ENCODE results near the gene HOXA3.

HOXA3 gene

DNA sequence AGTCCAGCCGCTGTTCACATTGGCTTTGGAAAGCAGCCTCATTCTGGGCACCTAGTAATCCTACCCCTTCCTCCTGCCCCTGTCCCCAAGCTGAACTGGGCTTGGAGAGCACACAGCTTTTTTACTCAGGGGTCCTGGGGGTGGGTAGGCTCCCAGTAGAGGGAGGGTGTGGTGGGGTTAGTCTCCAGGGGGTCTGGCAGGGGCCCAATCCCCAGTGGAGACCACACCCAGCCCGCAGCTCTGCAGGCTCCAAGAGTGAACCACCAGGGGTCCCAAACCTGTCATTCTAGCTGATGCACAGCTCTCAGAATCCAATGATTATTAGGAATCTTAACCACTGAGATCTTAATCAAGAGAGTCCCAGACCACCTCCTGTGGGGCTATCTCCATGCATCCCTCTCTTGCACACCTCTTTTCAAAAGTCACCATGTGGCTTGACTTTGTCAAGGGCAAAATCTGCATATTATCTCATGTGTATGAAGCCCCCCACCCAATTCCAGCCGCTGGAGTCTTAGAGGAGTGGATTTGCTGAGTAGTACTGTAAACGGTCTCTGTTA is 30.0 kb upstream of the HOXA3 start:
- Histone ChIP-seq H3K4me3 (ENCODE audit: low read depth, low read length) (no peak overlapping the region), H3K4ac (ENCODE audit: low read depth, low read length) (no peak overlapping the region), H2AFZ (ENCODE audit: insufficient read depth, low read length, poor library complexity) (no peak overlapping the region), H3K4me2 (ENCODE audit: low read length) (no peak overlapping the region), H3K27ac (ENCODE audit: low read depth, low read length) (no peak overlapping the region), H2BK5ac (ENCODE audit: low read depth, low read length, poor library complexity) (no peak overlapping the region), H4K12ac (ENCODE audit: low read depth, low read length) (no peak overlapping the region), H3K79me2 (ENCODE audit: control insufficient read depth, insufficient read depth, low read length, poor library complexity) (no peaks in the 10 kb centered on the region), H3K79me1 (ENCODE audit: low read length) (no peaks in the 10 kb centered on the region), H2BK12ac (ENCODE audit: low read length) (no peak overlapping the region), H4K91ac (ENCODE audit: low read depth, low read length) (no peak overlapping the region), H3K36me3 (ENCODE audit: control insufficient read depth in 1 of 2, insufficient read depth in 2 of 2, low read length in 2 of 2) (no peaks in the 10 kb centered on the region), H2BK120ac (ENCODE audit: insufficient read depth, low read length, poor library complexity) (no peak overlapping the region), H3K4me1 (ENCODE audit: control insufficient read depth in 1 of 2, insufficient read depth in 2 of 2, low read length in 2 of 2) (peaks cover 18 to 21% of the 10 kb centered on the region in 2 experiments), H3K27me3 (ENCODE audit: insufficient read depth, low read length) (peaks cover 83% of the 10 kb centered on the region), H3K9me3 (ENCODE audit: insufficient read depth, low read depth, low read length) (peaks cover 19% of the 10 kb centered on the region), H3K23ac (ENCODE audit: low read length) (no peak overlapping the region), H4K8ac (ENCODE audit: low read depth, low read length) (no peak overlapping the region), H3K14ac (ENCODE audit: low read length) (no peak overlapping the region), H2AK5ac (ENCODE audit: low read length) (no peak overlapping the region), H3K18ac (ENCODE audit: low read length) (no peak overlapping the region), H3K9ac (ENCODE audit: low read length) (no peak overlapping the region)
- no CpG with 5 or more reads among the region's 4 CpGs for WGBS (ENCODE audit: extremely low coverage, insufficient coverage, insufficient read length)
- DNase-seq: no peak

DNA sequence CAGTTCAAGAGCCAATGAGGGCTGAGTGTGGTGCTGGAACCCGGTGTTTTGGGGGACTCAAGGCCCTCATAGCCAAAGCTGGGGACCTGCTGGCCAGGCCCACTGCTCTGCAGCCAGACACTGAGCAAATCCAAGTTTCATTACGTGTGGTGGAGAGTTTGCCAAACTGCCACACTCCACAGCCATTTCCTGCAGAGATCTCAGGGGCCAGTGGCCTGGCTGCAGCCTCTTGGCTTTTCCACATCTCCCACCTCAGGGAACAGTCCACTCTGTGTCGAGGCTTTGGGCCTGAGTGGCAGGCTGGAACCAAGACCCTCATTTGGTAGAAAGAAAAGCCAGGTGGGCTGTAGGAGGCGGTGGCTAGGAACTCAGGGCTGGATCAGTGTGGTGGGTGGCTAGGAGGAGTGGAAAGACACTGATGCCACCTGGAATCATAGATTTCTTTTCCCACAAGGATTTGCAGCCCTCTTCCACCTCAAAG is 29.5 kb upstream of the HOXA3 start:
- Histone ChIP-seq H2AFZ (ENCODE audit: insufficient read depth, low read length, poor library complexity) (no peak overlapping the region), H3K4me1 (ENCODE audit: control insufficient read depth in 1 of 2, insufficient read depth in 2 of 2, low read length in 2 of 2) (peaks cover 18 to 21% of the 10 kb centered on the region in 2 experiments), H3K36me3 (ENCODE audit: control insufficient read depth in 1 of 2, insufficient read depth in 2 of 2, low read length in 2 of 2) (no peaks in the 10 kb centered on the region), H3K79me2 (ENCODE audit: control insufficient read depth, insufficient read depth, low read length, poor library complexity) (no peaks in the 10 kb centered on the region), H3K9me3 (ENCODE audit: insufficient read depth, low read depth, low read length) (peaks cover 21% of the 10 kb centered on the region), H3K4ac (ENCODE audit: low read depth, low read length) (no peak overlapping the region), H2BK5ac (ENCODE audit: low read depth, low read length, poor library complexity) (no peak overlapping the region), H3K9ac (ENCODE audit: low read length) (no peak overlapping the region), H2BK12ac (ENCODE audit: low read length) (no peak overlapping the region), H2AK5ac (ENCODE audit: low read length) (no peak overlapping the region), H3K14ac (ENCODE audit: low read length) (no peak overlapping the region), H3K79me1 (ENCODE audit: low read length) (no peaks in the 10 kb centered on the region), H3K27ac (ENCODE audit: low read depth, low read length) (no peak overlapping the region), H4K12ac (ENCODE audit: low read depth, low read length) (no peak overlapping the region), H3K18ac (ENCODE audit: low read length) (no peak overlapping the region), H3K27me3 (ENCODE audit: insufficient read depth, low read length) (peaks cover 84% of the 10 kb centered on the region), H3K4me3 (ENCODE audit: low read depth, low read length) (no peak overlapping the region), H2BK120ac (ENCODE audit: insufficient read depth, low read length, poor library complexity) (no peak overlapping the region), H3K23ac (ENCODE audit: low read length) (no peak overlapping the region), H4K8ac (ENCODE audit: low read depth, low read length) (no peak overlapping the region), H3K4me2 (ENCODE audit: low read length) (no peak overlapping the region), H4K91ac (ENCODE audit: low read depth, low read length) (no peak overlapping the region)
- DNase-seq: no peak
- no CpG with 5 or more reads among the region's 4 CpGs for WGBS (ENCODE audit: extremely low coverage, insufficient coverage, insufficient read length)

DNA sequence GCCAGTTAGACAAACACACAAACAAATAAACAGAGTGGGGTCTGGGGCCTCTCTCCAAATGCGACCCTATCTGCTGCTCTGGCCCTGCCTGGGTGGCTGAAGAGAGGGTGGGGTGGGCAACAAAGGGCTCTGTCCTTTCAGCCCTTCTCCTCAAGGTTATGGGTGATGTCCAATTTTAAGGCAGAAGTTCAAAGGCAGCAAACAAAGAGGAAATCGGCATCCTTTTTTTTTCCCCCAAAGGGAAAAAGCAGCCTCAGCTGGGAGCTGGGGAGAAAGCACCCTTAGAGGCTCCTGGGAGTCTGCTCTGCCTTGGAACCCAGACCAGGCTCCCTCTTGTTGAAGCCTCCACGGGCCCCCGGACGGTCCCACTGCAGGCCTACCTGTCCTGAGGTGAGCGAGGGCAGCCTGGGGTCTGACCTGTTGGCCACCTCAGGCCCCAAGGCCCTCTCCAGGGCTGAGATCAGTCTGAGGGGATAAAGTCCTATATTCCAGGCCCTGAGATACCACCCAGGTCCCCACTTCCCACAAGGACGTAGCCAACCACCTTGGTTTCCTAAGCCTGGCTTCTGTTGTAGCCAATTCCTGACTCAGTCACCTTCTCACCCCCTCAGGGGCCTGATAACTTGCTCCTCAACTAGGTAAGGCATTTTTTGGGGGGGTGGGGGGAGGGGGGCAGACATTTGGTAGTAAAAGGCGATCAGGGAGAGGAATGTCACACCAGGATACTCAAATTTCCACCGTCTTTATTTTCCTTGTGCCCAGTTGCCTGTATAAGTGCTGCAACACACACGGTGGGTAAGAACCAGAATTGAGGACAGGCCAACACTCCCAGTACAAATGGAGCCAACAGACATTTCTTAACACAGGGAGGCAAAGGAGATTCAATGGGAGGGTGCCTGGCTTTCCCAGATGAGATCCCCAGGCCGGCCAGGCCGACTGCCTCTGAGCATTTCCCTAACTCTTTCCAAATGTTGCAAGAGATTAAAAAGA is 28.3 kb upstream of the HOXA3 start:
- peaks cover 18 to 21% of the 10 kb centered on the region in 2 experiments for H3K4me1 ChIP-seq (ENCODE audit: control insufficient read depth in 1 of 2, insufficient read depth in 2 of 2, low read length in 2 of 2)
- no peak overlapping the region for H4K12ac ChIP-seq (ENCODE audit: low read depth, low read length)
- no peak overlapping the region for H3K27ac ChIP-seq (ENCODE audit: low read depth, low read length)
- H3K4ac ChIP-seq (ENCODE audit: low read depth, low read length): no peak overlapping the region
- H3K9ac ChIP-seq (ENCODE audit: low read length): no peak overlapping the region
- no peak overlapping the region for H3K4me2 ChIP-seq (ENCODE audit: low read length)
- no peak overlapping the region for H2BK12ac ChIP-seq (ENCODE audit: low read length)
- no peak overlapping the region for H2AK5ac ChIP-seq (ENCODE audit: low read length)
- no peak overlapping the region for H2AFZ ChIP-seq (ENCODE audit: insufficient read depth, low read length, poor library complexity)
- H2BK120ac ChIP-seq (ENCODE audit: insufficient read depth, low read length, poor library complexity): no peak overlapping the region
- H3K79me1 ChIP-seq (ENCODE audit: low read length): no peaks in the 10 kb centered on the region
- H3K18ac ChIP-seq (ENCODE audit: low read length): no peak overlapping the region
- no CpG with 5 or more reads among the region's 12 CpGs for WGBS (ENCODE audit: extremely low coverage, insufficient coverage, insufficient read length)
- H4K91ac ChIP-seq (ENCODE audit: low read depth, low read length): no peak overlapping the region
- H3K27me3 ChIP-seq (ENCODE audit: insufficient read depth, low read length): peaks cover 87% of the 10 kb centered on the region
- no peak for DNase-seq
- H3K4me3 ChIP-seq (ENCODE audit: low read depth, low read length): no peak overlapping the region
- H4K8ac ChIP-seq (ENCODE audit: low read depth, low read length): no peak overlapping the region
- no peaks in the 10 kb centered on the region for H3K79me2 ChIP-seq (ENCODE audit: control insufficient read depth, insufficient read depth, low read length, poor library complexity)
- H3K23ac ChIP-seq (ENCODE audit: low read length): no peak overlapping the region
- no peaks in the 10 kb centered on the region for H3K36me3 ChIP-seq (ENCODE audit: control insufficient read depth in 1 of 2, insufficient read depth in 2 of 2, low read length in 2 of 2)
- H3K9me3 ChIP-seq (ENCODE audit: insufficient read depth, low read depth, low read length): peaks cover 24% of the 10 kb centered on the region
- no peak overlapping the region for H2BK5ac ChIP-seq (ENCODE audit: low read depth, low read length, poor library complexity)
- H3K14ac ChIP-seq (ENCODE audit: low read length): no peak overlapping the region

DNA sequence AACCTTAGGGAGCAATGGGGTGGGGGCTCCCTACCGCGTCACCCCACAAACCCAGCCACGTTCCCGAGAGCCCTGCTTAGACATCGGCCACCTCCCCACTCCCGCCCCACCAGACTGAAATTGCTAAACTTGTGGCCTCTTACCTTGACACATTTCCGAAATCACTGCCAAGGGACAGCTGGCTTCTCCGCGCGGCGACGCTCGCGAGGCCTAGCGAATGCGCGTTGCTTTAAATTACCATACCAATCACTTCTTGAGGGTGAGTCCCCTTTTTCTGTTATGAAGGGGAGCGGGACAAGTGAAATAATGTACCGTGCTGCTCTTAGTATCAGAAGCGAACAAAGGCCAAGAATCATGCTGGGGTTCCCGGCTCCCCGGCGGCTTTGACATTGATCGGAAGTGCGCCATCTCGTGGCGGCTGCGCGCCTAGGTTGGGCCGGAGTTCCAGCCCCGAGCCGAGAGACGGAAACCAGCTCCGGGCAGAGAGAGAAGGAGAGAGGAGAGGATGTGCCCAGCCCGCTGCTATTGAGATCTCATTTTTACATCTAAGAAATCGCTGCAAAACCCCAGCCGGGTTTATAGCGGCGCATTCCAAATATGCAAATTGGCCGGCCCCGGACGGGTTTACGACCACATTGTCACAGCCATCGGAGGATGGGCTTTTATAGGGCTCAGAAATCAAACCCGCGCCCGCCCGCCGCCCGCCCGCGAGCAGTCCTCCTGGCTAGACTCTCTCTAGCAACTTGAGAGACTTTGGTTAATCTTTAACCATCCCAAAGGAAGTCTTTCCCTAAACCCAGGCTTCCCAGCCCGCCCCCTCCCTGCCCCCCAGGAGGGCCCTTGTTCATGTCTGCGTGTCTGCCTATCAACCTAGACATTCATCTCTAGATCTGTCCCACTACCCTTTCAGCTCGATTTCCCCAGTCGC is 27.4 kb upstream of the HOXA3 start:
- H3K4me2 ChIP-seq (ENCODE audit: low read length): peak overlapping the region; percentile 20
- H3K23ac ChIP-seq (ENCODE audit: low read length): no peak overlapping the region
- H3K36me3 ChIP-seq (ENCODE audit: control insufficient read depth in 1 of 2, insufficient read depth in 2 of 2, low read length in 2 of 2): no peaks in the 10 kb centered on the region
- H2BK5ac ChIP-seq (ENCODE audit: low read depth, low read length, poor library complexity): no peak overlapping the region
- H3K4me1 ChIP-seq (ENCODE audit: control insufficient read depth in 1 of 2, insufficient read depth in 2 of 2, low read length in 2 of 2): peaks cover 12 to 14% of the 10 kb centered on the region in 2 experiments
- no peak overlapping the region for H4K12ac ChIP-seq (ENCODE audit: low read depth, low read length)
- no peak overlapping the region for H3K9ac ChIP-seq (ENCODE audit: low read length)
- H2AFZ ChIP-seq (ENCODE audit: insufficient read depth, low read length, poor library complexity): no peak overlapping the region
- H2BK120ac ChIP-seq (ENCODE audit: insufficient read depth, low read length, poor library complexity): no peak overlapping the region
- H3K27ac ChIP-seq (ENCODE audit: low read depth, low read length): no peak overlapping the region
- no peak overlapping the region for H3K14ac ChIP-seq (ENCODE audit: low read length)
- H4K8ac ChIP-seq (ENCODE audit: low read depth, low read length): no peak overlapping the region
- no peak overlapping the region for H3K4me3 ChIP-seq (ENCODE audit: low read depth, low read length)
- H3K9me3 ChIP-seq (ENCODE audit: insufficient read depth, low read depth, low read length): peaks cover 27% of the 10 kb centered on the region
- no peak overlapping the region for H3K18ac ChIP-seq (ENCODE audit: low read length)
- no peak overlapping the region for H4K91ac ChIP-seq (ENCODE audit: low read depth, low read length)
- H3K27me3 ChIP-seq (ENCODE audit: insufficient read depth, low read length): peaks cover 87% of the 10 kb centered on the region
- H2AK5ac ChIP-seq (ENCODE audit: low read length): no peak overlapping the region
- no peaks in the 10 kb centered on the region for H3K79me1 ChIP-seq (ENCODE audit: low read length)
- DNase-seq: peak in 1 of 2 donors; percentile 55
- no CpG with 5 or more reads among the region's 56 CpGs for WGBS (ENCODE audit: extremely low coverage, insufficient coverage, insufficient read length)
- H2BK12ac ChIP-seq (ENCODE audit: low read length): no peak overlapping the region
- no peak overlapping the region for H3K4ac ChIP-seq (ENCODE audit: low read depth, low read length)
- no peaks in the 10 kb centered on the region for H3K79me2 ChIP-seq (ENCODE audit: control insufficient read depth, insufficient read depth, low read length, poor library complexity)
